ENCODE measurements around the gene UBE2G2.

The UBE2G2 gene

GRCh38 chr21:44764319-44765230 is 37.0 kb downstream of the UBE2G2 start:
- DNase-seq (ENCODE audit: low spot score) = no peak

DNA sequence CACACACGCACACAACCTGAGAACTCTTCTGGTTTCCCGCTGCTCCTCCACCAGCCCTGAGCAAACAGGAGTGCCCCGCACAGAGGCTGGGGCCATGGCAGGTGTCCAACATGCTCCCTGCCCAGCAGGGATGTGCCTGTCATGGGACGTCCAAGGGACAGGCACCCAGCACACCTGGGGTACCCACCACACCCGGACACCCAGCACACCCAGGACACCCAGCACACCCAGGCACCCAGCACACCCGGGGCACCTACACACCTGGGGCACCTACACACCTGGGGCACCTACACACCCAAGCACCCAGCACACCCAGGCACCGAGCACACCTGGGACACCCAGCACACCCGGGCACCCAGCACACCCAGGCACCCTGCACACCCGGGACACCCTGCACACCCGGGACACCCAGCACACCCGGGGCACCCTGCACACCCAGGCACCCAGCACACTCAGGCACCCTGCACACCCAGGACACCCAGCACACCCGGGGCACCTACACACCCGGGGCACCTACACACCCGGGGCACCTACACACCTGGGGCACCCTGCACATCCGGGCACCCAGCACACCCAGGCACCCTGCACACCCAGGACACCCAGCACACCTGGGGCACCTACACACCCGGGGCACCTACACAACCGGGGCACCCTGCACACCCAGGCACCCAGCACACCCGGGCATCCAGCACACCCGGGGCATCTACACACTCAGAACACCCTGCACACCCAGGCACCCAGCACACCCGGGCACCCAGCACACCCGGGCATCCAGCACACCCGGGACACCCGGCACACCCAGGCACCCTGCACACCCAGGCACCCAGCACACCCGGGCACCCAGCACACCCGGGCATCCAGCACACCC is 37.9 kb downstream of the UBE2G2 start:
- no peak for DNase-seq (ENCODE audit: low spot score)

DNA sequence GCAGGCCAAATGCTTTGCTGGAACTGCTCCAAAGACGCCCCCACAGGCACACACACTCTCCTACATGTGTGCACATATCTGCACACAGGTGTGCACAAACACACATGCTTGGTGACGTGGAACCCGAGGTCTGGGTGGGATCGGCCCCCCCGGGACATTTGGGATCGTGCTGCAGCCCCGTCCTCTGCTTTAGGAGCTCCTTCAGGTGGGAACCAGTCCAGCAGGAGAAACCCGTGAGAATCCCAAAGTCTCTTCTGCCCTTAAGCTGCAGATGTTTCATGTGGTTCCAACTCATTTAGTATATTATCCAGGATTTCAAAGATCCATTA is 38.6 kb downstream of the UBE2G2 start:
- no peak for DNase-seq (ENCODE audit: low spot score)

- no peak for DNase-seq (ENCODE audit: low spot score)
Measured at GRCh38 chr21:44762221-44763049, 39.2 kb downstream of the UBE2G2 start.

GRCh38 chr21:44761747-44762208 is 39.8 kb downstream of the UBE2G2 start:
- DNase-seq (ENCODE audit: low spot score) = no peak

DNA sequence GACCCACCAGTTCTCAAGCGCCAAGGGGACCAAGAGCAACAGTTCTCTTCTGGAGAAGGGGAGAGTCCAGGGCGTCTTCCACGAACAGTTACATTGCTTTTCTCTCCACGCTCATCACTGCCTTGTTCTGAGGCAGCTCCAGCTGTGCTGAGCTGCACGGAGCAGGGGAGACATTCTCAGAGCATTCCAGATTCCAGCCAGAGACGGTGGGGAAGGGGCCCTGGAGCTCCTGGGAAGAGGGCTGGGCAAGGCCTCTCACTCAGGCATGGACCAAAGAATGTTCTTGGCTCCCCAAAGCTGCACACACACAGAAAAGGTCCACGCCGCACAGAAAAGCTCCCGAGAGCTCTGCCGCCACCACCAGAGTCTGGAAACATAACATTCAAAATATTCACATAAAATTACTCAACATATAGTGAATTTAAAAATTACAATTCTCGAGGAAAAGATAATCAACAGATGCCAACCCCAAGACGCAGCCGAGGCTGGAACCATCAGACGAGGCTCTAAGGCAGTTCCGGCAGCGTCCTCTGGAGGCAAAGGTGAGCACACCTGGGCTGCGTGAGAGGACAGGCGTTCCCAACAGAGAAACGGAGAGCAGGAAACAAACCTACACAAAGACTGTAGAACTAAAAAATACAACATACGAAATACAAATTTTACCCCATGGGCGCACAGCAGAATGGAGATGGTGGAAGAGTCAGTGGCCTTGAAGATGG is 40.5 kb downstream of the UBE2G2 start:
- no peak for DNase-seq (ENCODE audit: low spot score)

- no peak for DNase-seq (ENCODE audit: low spot score)
Measured at GRCh38 chr21:44760376-44760775, 41.2 kb downstream of the UBE2G2 start.

DNA sequence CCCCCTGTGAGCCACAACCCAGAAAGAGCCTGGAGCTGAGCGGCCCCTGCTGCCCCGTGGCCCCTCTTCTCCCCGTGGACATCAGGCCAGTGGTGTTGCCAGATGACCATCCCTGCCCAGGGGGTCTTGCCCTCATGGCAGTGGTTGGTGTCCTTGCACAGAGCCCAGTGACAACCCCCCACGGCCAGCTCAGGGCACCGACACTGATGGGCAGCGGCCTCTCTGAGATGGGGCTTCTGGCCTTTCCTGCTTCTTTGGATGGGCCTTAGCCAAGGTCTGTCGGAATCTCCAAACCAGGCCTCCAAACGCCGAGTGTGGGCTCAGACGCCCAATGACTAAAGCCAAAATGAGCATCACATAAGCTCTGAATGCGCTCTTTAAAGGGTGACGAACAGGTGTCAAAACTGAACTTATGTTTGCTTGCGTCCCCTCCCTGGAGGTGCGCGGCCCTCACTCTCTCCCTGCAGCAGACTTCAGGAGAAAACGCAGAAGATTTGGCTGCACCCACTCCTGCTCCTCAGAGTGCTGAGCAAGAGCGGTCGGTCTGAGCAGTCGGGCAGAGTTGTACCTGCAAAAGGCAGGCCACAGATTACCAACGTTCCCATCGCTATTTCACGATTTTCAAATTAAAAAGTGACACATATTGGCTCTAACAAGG is 41.9 kb downstream of the UBE2G2 start:
- DNase-seq (ENCODE audit: low spot score) = no peak

- DNase-seq (ENCODE audit: low spot score) = no peak
Measured at GRCh38 chr21:44758781-44759627, 42.6 kb downstream of the UBE2G2 start.

- no peak for DNase-seq (ENCODE audit: low spot score)
Measured at GRCh38 chr21:44758141-44758561, 43.5 kb downstream of the UBE2G2 start.

DNA sequence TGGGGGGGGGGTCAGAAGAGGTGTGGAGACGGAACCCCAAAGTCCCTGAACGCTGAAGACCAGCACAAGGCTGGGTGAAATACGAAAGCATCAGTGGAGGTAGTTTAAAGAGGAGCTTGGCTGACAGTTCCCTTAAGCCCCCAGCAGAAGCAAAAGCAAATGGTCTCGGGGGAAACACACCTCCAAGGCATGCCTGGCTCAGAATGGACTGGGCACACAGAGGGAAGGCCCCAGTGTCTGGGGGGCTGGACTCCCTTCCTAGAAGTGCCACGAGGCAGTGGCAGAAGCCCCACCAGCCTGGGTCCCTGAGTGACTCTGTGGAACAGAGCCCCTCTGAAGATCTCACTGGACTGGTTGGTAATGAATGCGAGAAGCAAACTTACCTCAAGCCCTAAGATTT is 43.9 kb downstream of the UBE2G2 start:
- DNase-seq (ENCODE audit: low spot score) = no peak

DNA sequence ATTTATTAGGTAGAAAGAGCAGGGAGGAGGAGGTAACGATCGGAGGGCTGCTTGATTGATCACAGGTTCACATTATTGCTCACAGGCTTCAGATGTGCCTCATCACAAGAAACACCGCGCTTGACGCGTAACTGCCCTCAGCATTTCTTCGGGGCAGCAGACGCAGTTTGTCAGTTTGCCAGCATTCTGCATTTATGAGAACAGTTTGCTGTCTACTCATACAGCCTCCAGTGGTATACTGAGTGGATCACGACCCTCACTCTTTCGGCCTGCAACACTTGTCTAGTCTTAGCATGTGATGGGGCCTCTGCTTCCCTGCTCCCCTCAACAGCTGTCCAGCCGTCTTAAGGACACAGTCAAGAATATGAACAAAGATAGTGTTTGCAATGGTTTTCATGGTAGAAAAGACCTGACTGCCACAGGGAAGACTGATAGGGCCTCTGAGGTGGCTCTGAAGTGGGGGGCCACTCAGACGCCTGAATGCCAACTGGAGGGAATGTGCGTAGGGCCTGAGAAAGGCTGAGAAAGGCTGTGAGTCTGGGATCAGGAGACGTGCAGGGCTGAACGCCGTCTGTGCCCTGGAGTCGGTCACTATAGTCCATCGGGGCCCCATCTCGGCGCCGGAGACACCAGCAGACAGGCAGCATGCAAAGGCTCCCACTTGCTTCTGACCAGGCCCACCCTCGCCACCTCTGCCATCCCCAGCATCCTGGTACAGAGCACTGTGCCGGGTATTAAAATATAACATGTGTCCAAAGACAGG is 45.0 kb downstream of the UBE2G2 start:
- DNase-seq (ENCODE audit: low spot score) = no peak

DNA sequence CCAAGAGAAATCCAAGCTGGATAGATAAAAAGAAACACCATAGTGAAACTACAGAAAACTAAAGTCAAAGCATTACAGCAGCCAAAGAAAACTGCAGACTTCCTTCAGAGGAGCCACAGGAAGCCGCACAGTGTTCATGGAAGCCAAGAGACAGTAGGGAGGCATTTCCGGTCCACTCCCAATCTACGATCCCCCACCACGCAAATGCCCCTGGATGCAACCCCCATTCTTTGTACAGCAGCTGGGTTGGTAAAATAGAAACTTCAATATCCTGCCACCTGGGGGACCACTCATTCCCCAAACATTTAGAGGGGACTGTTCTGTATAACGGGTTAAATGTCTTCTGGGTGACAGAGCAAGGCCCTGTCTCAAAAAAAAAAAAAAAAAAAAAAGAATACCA is 46.4 kb downstream of the UBE2G2 start:
- no peak for DNase-seq (ENCODE audit: low spot score)

- DNase-seq (ENCODE audit: low spot score) = no peak
Measured at GRCh38 chr21:44753357-44753756, 48.3 kb downstream of the UBE2G2 start.

DNA sequence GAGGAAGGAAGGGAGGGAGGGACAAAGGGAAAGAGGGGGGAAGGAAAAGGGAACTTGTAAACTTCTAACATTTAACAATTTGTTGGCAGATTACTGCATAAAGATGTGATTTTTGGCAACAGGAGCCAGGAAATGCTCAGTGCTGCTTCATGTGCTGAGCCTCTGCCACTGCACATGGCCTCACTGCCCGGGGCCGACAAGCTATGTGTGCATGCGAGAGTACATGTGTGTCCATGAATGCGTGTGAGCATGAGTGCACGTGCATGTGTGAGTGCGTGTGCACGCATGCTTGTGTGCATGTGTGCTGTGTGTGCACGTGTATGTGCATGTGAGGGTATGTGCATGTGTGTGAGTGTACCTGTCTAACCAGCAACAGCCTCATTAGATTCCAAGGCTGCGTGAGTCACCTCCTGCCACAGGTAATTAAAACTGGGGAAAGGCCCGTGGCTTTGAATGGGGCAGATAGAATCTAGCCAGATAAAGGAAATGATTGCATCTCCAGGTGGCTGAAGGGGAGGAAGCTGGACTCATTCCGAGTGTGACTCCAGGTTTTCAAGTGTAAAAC is 48.9 kb downstream of the UBE2G2 start:
- DNase-seq (ENCODE audit: low spot score) = no peak

GRCh38 chr21:44751799-44752636 is 49.6 kb downstream of the UBE2G2 start:
- DNase-seq (ENCODE audit: low spot score) = no peak

- DNase-seq (ENCODE audit: low spot score) = no peak
Measured at GRCh38 chr21:44751186-44751798, 50.3 kb downstream of the UBE2G2 start.

DNA sequence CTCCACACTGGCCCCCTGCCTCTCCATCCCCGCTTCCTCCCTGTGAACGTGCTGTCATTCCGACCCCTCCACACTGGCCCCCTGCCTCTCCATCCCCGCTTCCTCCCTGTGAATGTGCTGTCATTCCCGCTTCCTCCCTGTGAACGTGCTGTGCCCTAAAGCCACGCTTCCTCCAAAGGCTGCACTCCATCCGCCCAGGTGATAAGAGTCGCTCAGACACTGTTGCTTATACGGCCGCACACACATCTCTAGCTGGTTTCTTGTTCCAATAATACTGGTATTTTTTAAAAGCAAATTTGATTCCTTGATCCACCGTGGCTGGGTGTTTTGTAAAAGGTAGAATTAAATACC is 51.0 kb downstream of the UBE2G2 start:
- DNase-seq (ENCODE audit: low spot score) = no peak
